NCI-H526 treated with DMSO at 0.1 percent for 48 hours (cell line): ENCODE data around the gene PUS10.
"Not testable (repeated sequence)": the region's sequence is repeated elsewhere in the genome, so short reads cannot be mapped to it uniquely, and the experiment has no call there.

Source experiments
- DNase-seq: peaks from one replicate; lab custom pipeline; 2025; lab: John Stamatoyannopoulos, UW

Gene PUS10

GRCh38 chr2:61011678-61012077 lies 6.4 kb downstream of the PUS10 start:
- DNase-seq: no peak

- no peak for DNase-seq
Observed at GRCh38 chr2:61009355-61009754, 8.7 kb downstream of the PUS10 start.

- no peak for DNase-seq
Observed at GRCh38 chr2:61006486-61007105, 11.5 kb downstream of the PUS10 start.

GRCh38 chr2:61005736-61006135 lies 12.3 kb downstream of the PUS10 start:
- DNase-seq: no peak

DNA sequence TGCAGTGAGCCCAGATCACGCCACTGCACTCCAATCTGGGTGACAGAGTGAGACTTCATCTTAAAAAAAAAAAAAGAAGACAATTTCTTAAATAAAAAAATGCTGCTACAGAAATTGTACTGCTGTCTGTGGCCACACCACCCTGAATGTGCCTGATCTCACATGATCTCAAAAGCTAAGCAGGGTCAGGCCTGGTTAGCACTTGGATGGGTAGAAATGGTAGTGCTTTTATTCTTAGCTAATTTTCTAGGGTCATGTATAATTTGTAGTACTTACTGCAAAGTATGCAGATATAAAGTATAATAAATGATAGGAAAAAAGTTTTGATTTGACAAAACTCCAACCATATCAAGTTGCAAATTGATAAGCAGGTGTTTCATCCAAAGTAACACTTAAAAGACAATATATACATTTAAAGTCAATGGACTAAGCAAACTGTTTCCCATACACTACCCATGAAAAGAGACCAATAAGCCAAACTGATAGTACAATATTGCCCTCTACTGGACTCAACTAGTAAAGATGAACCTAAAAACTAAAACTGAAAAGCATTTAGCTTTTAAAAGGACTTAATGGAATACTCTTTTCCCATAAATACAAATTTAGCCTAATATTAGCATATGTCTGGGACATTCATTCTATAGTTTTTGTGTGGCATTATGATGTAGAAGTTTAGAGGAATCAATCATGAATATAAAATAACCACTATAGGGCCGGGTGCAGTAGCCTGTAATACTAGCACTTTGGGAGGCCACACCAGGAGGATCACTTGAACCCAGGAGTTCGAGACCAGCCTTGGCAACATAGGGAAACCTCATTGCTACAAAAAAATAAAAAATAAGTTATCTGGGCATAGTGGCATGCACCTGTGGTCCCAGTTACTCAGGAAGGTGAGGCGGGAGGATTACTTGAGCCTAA lies 19.2 kb downstream of the PUS10 start:
- DNase-seq: peak; percentile 25

DNA sequence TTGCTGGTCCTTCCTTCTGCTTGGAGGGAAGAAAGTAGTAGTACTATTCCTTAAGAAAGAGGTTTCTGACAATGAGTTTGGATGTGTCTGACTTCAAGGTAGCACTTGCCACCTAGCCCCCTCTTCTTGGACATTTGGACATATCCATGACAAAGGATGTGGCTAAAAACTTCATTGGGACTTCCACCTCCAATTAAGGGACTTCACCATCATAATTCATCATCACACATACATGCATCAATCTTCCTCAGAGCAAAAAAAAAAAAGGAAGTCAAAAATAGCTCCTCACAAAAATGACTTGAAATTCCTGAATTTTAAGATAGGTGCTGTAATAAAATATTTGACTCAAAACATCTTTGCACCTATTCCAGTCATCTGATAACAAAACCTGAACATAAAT lies 23.9 kb downstream of the PUS10 start:
- no peak for DNase-seq

- DNase-seq: no peak
Observed at GRCh38 chr2:60992985-60993392, 25.1 kb downstream of the PUS10 start.

GRCh38 chr2:60991644-60992043 lies 26.4 kb downstream of the PUS10 start:
- DNase-seq: no peak

DNA sequence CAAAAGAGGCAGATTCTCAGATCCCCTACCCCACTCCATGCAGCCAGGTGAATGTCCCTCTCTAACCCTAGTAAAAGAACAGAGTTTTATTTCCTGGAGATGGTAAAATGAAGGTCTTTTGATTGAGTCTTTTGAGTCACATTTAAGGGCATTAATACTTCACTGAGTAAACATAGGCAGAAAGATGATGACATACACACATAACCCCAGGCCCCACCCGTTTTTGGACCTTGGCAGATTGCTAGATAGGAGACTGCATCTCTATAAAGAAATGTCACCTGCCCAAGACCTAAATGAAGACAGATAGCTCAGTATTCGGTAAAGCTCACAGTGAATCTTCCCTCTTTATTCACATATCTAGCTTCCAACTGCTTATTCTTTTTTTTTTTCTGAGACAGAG lies 28.8 kb downstream of the PUS10 start:
- DNase-seq: no peak

DNA sequence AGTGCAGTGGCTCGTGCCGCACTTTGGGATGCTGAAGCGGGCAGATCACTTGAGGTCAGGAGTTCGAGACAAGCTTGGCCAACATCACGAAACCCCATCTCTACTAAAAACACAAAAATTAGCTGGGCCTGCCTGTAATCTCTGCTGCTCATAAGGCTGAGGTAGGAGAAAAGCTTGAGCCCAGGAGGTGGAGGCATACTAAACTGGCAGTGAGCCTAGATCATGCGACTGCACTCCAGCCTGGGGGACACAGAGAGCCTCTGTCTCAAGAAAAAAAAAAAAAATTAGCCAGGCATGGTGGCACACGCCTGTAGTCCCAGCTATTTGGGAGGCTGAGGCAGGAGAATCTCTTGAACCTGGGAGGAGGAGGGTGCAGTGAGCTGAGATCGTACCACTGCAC lies 30.4 kb downstream of the PUS10 start:
- not testable (repeated sequence) for DNase-seq

- no peak for DNase-seq
Observed at GRCh38 chr2:60987041-60987440, 31.0 kb downstream of the PUS10 start.

- no peak for DNase-seq
Observed at GRCh38 chr2:60984720-60985119, 33.3 kb downstream of the PUS10 start.

- not testable (repeated sequence) for DNase-seq
Observed at GRCh38 chr2:60982066-60982465, 36.0 kb downstream of the PUS10 start.

- no peak for DNase-seq
Observed at GRCh38 chr2:60980071-60980815, 37.8 kb downstream of the PUS10 start.

DNA sequence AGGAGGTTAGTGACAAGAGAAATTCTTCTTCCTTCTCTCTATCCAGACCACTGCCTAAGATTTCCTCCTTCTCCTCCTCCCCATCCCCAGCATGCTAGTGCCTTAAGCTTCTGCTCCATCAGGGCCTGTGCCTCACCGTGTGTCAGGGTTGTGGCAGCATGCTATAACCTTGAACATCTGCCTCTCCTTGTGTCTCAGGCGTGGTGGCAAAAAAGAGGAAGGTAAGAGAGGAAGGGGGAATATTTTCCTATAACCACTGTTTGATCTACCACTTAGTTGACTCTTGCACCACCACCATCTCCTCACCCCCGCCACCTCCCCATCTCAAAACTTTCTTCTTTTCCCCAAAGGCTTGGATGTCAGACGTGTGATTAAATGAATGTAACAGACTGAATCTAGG lies 38.8 kb downstream of the PUS10 start:
- no peak for DNase-seq

GRCh38 chr2:60977562-60977895 lies 40.5 kb downstream of the PUS10 start:
- no peak for DNase-seq

GRCh38 chr2:60976875-60977561 lies 41.0 kb downstream of the PUS10 start:
- DNase-seq: no peak

- DNase-seq: no peak
Observed at GRCh38 chr2:60976256-60976850, 41.7 kb downstream of the PUS10 start.

GRCh38 chr2:60974652-60975051 lies 43.4 kb downstream of the PUS10 start:
- DNase-seq: no peak

DNA sequence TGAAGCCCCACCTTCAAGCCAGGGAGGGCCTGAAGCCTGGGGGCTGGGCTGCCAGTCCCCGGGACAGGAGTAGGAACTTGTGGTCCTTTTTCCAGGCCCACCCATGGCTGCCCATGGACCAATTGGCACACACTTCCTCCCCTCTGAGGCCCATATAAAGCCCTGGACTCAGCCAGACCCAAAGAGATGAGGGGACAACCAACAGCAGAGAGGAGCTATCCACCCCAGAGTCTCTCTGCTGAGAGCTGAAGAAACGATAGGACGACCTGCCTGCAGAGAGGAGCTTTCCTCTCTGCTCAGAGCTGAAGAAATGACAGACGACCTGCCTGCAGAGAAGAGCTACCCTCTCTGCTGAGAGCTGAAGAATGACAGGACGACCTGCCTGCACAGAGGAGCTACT lies 44.4 kb downstream of the PUS10 start:
- DNase-seq: no peak

GRCh38 chr2:60972889-60973656 lies 45.0 kb downstream of the PUS10 start:
- DNase-seq: no peak
